Lower lobe of right lung (tissue), 2 donors: ENCODE results near the gene MARCKSL1. TPM values are rescaled to one million over a fixed set of nuclear protein-coding genes. Genes with fewer than 3 reads are reported as not detected.

Experiments used
- ATAC-seq, 2 donors: fragments of 200-7000 bp; cut with Tn5 transposase; one replicate each; pipeline ENCODE4 v1.9.1; 2020 to 2022; ENCODE audit warnings: mild to moderate bottlenecking in 2 of 2, moderate library complexity in 2 of 2
- DNase-seq: peaks from one replicate; pipeline ENCODE4 v3.0.0-alpha.2; 2020
- H3K27ac ChIP-seq: fragments of 200-600 bp; one replicate; pipeline ENCODE4 v1.8.0; 2022
- H3K27me3 ChIP-seq: fragments of 200-600 bp; one replicate; pipeline ENCODE4 v1.8.0; 2022; ENCODE audit warnings: low read depth
- H3K36me3 ChIP-seq: fragments of 200-600 bp; one replicate; pipeline ENCODE4 v1.8.0; 2022; ENCODE audit warnings: mild to moderate bottlenecking
- H3K4me1 ChIP-seq: fragments of 200-600 bp; one replicate; pipeline ENCODE4 v1.8.0; 2022
- H3K4me3 ChIP-seq: fragments of 200-600 bp; one replicate; pipeline ENCODE4 v1.8.0; 2022; ENCODE audit warnings: mild to moderate bottlenecking
- H3K9me3 ChIP-seq: fragments of 200-600 bp; one replicate; pipeline ENCODE4 v1.8.0; 2022
- intact Hi-C: fragments of 100-400 bp; cut with DNase I; formaldehyde crosslinking; loops from one replicate; pipeline ENCODE4 v1.11.0; 2022
- total RNA-seq: library from RNA; stranded (reverse); fragmentation: NEBNext Ultra II Directional; extraction: Animal tissue kit (Norgen Biotek cat#: 25700); gene quantifications from one replicate; pipeline ENCODE4 v1.2.1, GENCODE V29; 2021
- TF ChIP-seq, protein P1 (sequence below): fragments of 200-600 bp; IDR thresholded peaks from one replicate; pipeline ENCODE4 v1.8.0; 2022; ENCODE audit warnings: antibody characterized with exemption, mild to moderate bottlenecking
- donor health status: DM: no; HTN: yes; CAD: no; lungs with severe emphysema.

The MARCKSL1 gene
- total RNA-seq, 1 donor from 2014 or later: 34.7 TPM

DNA sequence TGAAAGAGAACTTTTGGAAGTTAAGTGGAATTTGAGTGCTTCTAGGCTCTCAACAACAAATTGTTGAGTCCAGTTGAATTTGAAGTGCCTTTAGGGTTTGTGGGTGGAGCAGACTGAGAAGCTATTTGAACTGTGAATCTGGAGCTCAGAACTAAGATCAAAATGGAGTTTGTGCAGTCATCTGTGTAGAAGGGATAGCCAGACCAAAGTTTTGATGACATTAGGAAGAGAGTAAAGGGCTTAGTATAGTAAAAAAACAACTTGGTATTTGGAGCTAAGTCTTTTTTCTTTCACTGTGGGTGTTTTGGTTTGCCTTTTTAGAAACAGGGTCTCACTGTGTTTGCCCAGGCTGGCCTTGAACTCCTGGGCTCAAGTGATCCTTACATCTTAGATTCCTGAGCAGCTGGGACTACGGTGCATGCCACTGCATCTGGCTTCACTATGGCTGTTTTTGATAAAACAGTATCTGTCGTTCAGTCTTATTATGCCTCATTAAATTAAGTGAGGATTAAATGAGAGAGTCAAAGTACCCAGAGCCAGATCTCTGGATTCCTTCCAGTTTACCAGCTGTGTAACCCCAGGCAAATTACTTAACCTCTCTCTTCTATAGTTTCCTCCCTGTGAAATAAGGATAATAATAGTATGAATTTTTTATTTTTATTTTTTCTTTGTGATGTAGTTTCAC lies 24.2 kb downstream of the MARCKSL1 start:
- H3K27ac ChIP-seq: no peak overlapping the region
- peaks cover 13% of the 10 kb centered on the region for H3K36me3 ChIP-seq
- H3K4me1 ChIP-seq: peaks cover 19% of the 10 kb centered on the region
- no peak overlapping the region for H3K4me3 ChIP-seq
- H3K27me3 ChIP-seq: no peaks in the 10 kb centered on the region
- intact Hi-C loops: no loop called here
- no peaks in the 10 kb centered on the region for H3K9me3 ChIP-seq
- DNase-seq (no peak), ATAC-seq (peak in 1 of 2 donors; percentile 64)
- TF ChIP-seq, protein P1, sequence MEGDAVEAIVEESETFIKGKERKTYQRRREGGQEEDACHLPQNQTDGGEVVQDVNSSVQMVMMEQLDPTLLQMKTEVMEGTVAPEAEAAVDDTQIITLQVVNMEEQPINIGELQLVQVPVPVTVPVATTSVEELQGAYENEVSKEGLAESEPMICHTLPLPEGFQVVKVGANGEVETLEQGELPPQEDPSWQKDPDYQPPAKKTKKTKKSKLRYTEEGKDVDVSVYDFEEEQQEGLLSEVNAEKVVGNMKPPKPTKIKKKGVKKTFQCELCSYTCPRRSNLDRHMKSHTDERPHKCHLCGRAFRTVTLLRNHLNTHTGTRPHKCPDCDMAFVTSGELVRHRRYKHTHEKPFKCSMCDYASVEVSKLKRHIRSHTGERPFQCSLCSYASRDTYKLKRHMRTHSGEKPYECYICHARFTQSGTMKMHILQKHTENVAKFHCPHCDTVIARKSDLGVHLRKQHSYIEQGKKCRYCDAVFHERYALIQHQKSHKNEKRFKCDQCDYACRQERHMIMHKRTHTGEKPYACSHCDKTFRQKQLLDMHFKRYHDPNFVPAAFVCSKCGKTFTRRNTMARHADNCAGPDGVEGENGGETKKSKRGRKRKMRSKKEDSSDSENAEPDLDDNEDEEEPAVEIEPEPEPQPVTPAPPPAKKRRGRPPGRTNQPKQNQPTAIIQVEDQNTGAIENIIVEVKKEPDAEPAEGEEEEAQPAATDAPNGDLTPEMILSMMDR: no peak

DNA sequence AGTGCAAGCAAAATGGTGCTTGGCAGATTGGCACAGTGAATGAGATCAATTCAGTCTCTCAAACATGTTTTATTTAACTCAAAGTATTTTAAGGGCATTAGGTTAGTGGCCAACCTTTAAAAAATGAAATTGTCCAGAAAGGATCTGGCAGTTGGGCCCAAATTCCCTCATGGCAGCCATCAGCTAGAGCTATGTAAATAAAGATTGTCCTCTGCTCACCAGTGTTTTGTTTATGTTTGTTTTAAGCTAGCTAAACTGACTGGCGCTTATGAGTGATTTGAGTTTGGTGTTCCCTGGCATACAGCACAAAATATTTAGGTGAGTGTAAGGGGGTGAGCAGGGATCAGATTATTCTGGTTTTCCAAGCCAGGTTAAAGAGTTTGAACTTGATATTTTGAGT lies 26.1 kb downstream of the MARCKSL1 start:
- DNase-seq: no peak
- TF ChIP-seq, protein P1: no peak
- intact Hi-C loops: no loop called here
- no peak for ATAC-seq
- peaks cover 25% of the 10 kb centered on the region for H3K36me3 ChIP-seq
- H3K27ac ChIP-seq: no peak overlapping the region
- H3K4me1 ChIP-seq: peaks cover 19% of the 10 kb centered on the region
- no peak overlapping the region for H3K4me3 ChIP-seq
- no peaks in the 10 kb centered on the region for H3K9me3 ChIP-seq
- no peaks in the 10 kb centered on the region for H3K27me3 ChIP-seq

DNA sequence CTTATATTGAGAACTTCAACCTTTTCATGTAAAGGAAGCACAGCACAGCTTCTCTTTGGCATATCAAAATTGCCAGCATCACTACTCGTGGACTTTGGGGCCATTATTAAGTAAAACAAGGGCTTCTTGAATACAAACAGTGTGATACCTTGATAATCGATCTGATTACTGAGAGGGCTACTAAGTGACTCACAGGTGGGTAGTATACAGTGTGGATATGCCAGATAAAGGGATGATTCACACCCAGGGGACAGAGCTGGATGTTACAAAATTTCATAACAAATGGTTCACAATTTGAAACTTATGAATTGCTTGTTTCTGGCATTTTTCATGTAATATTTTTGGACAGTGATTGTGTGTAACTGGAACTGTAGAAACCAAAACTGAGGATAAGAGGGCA lies 28.7 kb downstream of the MARCKSL1 start:
- no peak overlapping the region for H3K27ac ChIP-seq
- DNase-seq: no peak
- ATAC-seq: no peak
- H3K9me3 ChIP-seq: no peaks in the 10 kb centered on the region
- H3K4me3 ChIP-seq: no peak overlapping the region
- peaks cover 51% of the 10 kb centered on the region for H3K36me3 ChIP-seq
- intact Hi-C loops: no loop called here
- H3K27me3 ChIP-seq: no peaks in the 10 kb centered on the region
- TF ChIP-seq, protein P1: no peak
- peaks cover 19% of the 10 kb centered on the region for H3K4me1 ChIP-seq

DNA sequence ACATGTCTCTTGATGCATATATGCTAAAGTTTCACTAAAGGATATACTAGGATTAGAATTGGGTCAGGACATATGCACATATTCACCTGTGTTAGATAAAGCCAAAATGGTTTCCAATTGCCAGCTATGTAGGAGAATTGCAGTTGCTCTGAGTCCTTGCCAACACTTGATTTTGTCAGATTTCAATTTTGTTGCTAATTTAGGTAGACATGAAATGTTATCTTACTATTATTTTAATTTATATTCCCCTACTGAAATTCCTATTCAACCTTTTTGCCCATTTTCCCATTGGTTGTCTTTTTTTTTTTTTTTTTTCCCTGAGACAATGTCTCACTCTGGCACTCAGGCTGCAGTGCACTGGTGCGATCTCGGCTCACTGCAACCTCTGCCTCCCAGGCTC lies 30.7 kb downstream of the MARCKSL1 start:
- ATAC-seq: no peak
- Histone ChIP-seq H3K4me3 (no peak overlapping the region), H3K27me3 (no peaks in the 10 kb centered on the region), H3K4me1 (peaks cover 3% of the 10 kb centered on the region), H3K27ac (no peak overlapping the region), H3K36me3 (peaks cover 51% of the 10 kb centered on the region), H3K9me3 (no peaks in the 10 kb centered on the region)
- intact Hi-C loops: no loop called here
- TF ChIP-seq, protein P1: no peak
- DNase-seq: no peak

DNA sequence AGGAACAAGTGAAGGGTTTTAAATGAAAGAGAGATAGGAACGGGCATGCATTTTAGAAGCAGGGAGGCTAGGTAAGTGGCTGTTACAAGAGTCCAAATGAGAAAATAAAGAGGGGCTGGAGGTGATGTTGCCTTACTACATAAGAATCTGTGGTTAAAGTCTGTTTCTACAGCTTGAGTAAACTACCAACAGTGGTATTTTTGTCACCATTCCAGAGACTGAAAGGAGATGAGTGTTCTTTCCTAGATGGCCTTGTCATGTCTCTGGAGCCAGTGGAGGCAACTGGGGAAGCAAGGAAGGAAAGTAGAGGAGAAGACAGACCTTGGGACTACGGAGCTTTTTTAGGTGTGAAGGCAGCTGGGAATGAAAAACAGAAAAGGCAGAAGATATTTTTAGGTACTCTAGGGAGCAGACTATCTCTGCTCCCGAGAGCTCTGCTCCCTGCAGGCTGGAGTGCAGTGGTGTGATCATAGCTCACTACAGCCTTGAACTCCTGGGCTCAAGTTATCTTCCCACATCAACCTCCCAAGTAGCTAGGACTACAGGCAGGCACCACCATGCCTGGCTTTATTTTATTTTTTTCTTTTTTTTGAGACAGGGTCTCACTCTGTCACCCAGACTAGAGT lies 31.9 kb downstream of the MARCKSL1 start:
- Histone ChIP-seq H3K27ac (no peak overlapping the region), H3K9me3 (no peaks in the 10 kb centered on the region), H3K4me3 (no peak overlapping the region), H3K4me1 (peaks cover 3% of the 10 kb centered on the region), H3K27me3 (no peaks in the 10 kb centered on the region), H3K36me3 (peaks cover 51% of the 10 kb centered on the region)
- ATAC-seq (no peak), DNase-seq (no peak)
- TF ChIP-seq, protein P1: no peak
- intact Hi-C loops: no loop called here
